Thymus (tissue), 11 donors: ENCODE measurements around the gene OR2A7. TPM values are rescaled to one million over a fixed set of nuclear protein-coding genes. Genes with fewer than 3 reads are reported as not detected.
"Not testable (repeated sequence)": the region's sequence is repeated elsewhere in the genome, so short reads cannot be mapped to it uniquely, and the experiment has no call there.

Experiments used
- DNase-seq, 9 donors: peaks; one replicate each; pipeline ENCODE4 v3.0.0-alpha.2; 2013; ENCODE audit warnings: low spot score in 9 of 9, low read depth in 6 of 9, missing footprints in 1 of 9
- H3K27ac ChIP-seq, 2 donors: one replicate each; pipeline ENCODE4 v1.5.1; 2013; ENCODE audit warnings: control low read depth in 1 of 2, low read depth in 1 of 2, low read length in 1 of 2, mild to moderate bottlenecking in 1 of 2, moderate library complexity in 1 of 2
- H3K27me3 ChIP-seq, 2 donors: one replicate each; pipeline ENCODE4 v1.5.1; 2013; ENCODE audit warnings: low read length in 1 of 2; ENCODE audit not compliant: control insufficient read depth in 2 of 2, insufficient read depth in 1 of 2
- H3K36me3 ChIP-seq, 2 donors: one replicate each; pipeline ENCODE4 v1.5.1; 2013; ENCODE audit warnings: low read length in 1 of 2, mild to moderate bottlenecking in 1 of 2, moderate library complexity in 1 of 2; ENCODE audit not compliant: control insufficient read depth in 2 of 2, insufficient read depth in 2 of 2
- H3K4me1 ChIP-seq, 2 donors: one replicate each; pipeline ENCODE4 v1.5.1; 2013; ENCODE audit warnings: low read length in 2 of 2; ENCODE audit not compliant: control insufficient read depth in 2 of 2, insufficient read depth in 2 of 2
- H3K4me3 ChIP-seq, 2 donors: one replicate each; pipeline ENCODE4 v1.5.1; 2013; ENCODE audit warnings: low read length in 2 of 2, control low read depth in 1 of 2, mild to moderate bottlenecking in 1 of 2
- H3K9me3 ChIP-seq, 2 donors: one replicate each; pipeline ENCODE4 v1.5.1; 2013; ENCODE audit warnings: low read length in 1 of 2, mild to moderate bottlenecking in 1 of 2; ENCODE audit not compliant: control insufficient read depth in 2 of 2, insufficient read depth in 1 of 2
- WGBS: extraction: QIAGEN DNeasy Blood & Tissue Kit; methylation state at CpG from one replicate; pipeline ENCODE4 v1.1.7; 2013; 5-methylcytosine and 5-hydroxymethylcytosine counted together
- polyA plus RNA-seq: library from polyadenylated mRNA; stranded (reverse); fragments of 200-250 nt; gene quantifications from one replicate; pipeline ENCODE4 v1.2.3, GENCODE V29; 2013
- total RNA-seq: library from RNA; stranded (reverse); fragments of 120-200 nt; gene quantifications from one replicate; pipeline ENCODE4 v1.2.4, GENCODE V29; 2013
- donor health status: healthy.

The OR2A7 gene
- total and polyA plus RNA-seq, 2 donors = 0.24 to 1.4 TPM

DNA sequence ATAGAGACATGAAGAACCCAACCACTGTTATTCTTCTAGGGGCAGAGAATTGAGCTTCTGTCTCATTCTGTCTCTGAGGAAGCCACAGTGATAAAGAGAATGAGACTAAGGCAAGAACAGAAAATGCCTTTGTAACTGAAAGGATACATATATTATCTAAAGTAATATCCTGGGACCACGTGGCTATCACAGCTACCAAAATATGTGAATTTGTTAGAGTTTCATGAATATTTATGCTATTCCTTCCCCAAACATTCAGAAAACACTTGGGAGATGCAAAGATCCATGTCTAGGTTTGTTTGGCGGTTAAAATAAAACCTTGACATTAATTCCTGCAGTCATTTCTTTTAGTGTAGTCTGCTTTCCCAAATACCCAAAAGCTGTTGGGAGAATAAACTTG lies 2.5 kb downstream of the OR2A7 start:
- no CpG with 5 or more reads among the region's 2 CpGs for WGBS
- H3K9me3 ChIP-seq, H3K27ac ChIP-seq, H3K27me3 ChIP-seq, H3K4me3 ChIP-seq, H3K36me3 ChIP-seq, DNase-seq, H3K4me1 ChIP-seq: not testable (repeated sequence)

DNA sequence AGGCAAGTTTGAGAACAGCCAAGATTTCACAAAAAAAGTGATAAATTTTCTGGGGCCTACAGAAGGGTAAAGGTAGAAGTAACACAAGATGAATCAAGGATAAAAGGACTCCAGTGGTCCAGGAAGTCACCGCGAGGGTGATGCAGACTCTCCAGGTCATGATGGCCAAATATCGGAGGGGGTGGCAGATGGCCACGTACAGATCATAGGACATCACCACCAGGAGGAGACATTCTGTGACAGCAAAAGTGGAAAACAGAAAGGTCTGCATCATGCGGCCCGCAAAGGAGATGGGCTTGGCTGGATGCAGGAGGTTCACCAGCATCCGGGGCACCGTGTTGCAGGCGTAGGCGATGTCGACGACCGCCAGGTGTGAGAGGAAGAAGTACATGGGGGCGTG lies 5.5 kb downstream of the OR2A7 start:
- WGBS = no CpG with 5 or more reads among the region's 14 CpGs
- H3K9me3 ChIP-seq, H3K4me3 ChIP-seq, H3K27ac ChIP-seq, H3K4me1 ChIP-seq, H3K36me3 ChIP-seq, H3K27me3 ChIP-seq, DNase-seq: not testable (repeated sequence)

DNA sequence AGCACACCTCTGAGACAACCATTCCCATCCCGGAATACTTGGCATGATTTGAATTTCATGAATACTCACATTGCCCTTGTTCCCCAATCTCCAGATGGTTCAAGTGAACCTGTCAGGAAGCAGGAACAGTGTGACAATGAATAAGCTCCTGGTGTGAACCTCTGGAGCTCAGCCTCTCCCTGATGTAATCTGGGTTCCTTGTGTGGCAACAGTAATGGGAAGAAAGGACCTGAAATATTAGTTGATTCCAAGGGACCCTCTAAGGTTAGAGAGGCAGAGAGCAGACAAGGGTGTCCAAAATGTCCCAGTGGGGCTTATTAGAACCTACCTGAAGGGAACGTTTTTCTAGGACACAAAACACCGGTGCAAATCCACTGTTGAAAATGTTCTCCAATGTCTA lies 8.5 kb downstream of the OR2A7 start:
- no peak overlapping the region for H3K4me3 ChIP-seq
- no peak overlapping the region for H3K27ac ChIP-seq
- 97% methylated on average over 3 of the region's 3 CpGs for WGBS
- no peaks in the 10 kb centered on the region for H3K4me1 ChIP-seq
- H3K36me3 ChIP-seq = no peaks in the 10 kb centered on the region
- H3K9me3 ChIP-seq = no peaks in the 10 kb centered on the region
- H3K27me3 ChIP-seq = no peaks in the 10 kb centered on the region
- DNase-seq = no peak

DNA sequence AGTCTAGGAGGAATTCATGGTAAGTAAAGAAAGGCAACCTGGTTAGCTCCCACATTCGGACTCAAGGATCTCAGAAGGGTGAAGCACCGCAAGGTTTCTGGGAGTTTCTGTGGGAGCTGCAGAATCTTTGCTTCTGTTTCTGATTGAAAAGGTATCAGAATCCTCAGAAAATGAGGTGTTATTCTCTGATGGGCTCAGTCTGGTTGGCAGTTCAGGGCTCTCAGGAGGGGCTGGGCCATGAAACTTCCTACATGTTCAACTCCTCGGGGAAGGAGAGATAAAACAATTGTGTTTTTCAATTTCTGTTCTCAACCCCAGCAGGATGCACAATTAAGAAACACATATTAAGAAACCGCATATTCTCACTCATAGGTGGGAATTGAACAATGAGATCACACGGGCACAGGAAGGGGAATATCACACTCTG lies 9.1 kb downstream of the OR2A7 start:
- Histone ChIP-seq H3K27me3 (no peaks in the 10 kb centered on the region), H3K36me3 (no peaks in the 10 kb centered on the region), H3K4me1 (no peaks in the 10 kb centered on the region), H3K27ac (no peak overlapping the region), H3K4me3 (no peak overlapping the region), H3K9me3 (no peaks in the 10 kb centered on the region)
- DNase-seq = no peak
- 92% methylated on average over 5 of the region's 5 CpGs for WGBS

DNA sequence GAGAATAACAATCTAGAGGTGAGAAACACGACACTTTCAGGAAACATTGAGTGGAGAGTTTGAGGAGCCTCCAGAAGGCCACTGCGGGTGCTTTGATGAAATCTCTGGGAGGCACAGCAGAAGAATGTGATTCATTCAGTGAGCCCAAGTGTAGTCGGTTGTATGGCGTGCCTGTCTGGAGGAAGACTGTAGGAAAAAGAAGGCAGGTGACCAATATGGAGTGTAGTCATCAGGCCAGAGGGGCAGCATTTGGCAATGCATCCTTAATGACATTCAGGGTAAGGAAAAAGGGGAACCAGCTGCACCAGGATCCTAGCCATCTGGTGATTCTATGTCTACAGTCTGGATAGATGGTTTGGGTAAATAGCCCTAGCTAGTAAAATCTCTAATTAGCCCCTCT lies 12.3 kb downstream of the OR2A7 start:
- not testable (repeated sequence) for H3K27ac ChIP-seq, H3K4me1 ChIP-seq, H3K4me3 ChIP-seq, DNase-seq, H3K27me3 ChIP-seq, H3K36me3 ChIP-seq, H3K9me3 ChIP-seq
- WGBS = no CpG with 5 or more reads among the region's 4 CpGs

DNA sequence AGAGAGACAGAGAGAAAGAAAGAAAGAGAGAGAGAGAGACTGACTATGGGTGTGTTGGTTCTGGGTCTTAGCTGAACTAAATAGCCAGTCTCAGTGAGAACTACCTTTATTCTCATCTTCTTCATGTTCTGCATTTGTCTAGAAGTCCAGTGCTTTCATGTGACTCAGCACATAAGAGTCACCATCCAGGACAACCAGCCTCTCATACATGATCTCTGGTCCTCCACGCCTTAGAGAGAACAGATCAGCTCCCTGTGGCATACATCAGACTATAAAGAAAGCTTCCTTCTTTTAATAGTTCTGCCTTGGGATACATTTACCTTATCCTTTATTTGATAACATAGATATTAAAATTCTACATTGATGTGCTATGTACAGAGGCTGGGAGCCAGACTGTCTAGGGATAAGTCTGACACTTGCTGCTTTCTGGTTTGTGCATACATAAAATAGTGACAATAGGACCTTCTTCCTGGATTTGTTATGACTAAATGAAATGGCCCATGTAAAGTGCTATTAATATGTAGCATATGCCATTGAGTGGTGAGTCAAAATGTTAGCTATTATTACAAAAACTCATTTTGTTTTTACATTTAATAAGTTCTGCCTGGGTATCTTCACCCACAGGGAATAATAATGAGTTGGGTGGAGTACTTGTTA lies 16.8 kb downstream of the OR2A7 start:
- H3K27ac ChIP-seq, H3K4me1 ChIP-seq, H3K4me3 ChIP-seq, H3K27me3 ChIP-seq, H3K9me3 ChIP-seq, H3K36me3 ChIP-seq, DNase-seq: not testable (repeated sequence)
- WGBS = no CpG with 5 or more reads among the region's 1 CpG

DNA sequence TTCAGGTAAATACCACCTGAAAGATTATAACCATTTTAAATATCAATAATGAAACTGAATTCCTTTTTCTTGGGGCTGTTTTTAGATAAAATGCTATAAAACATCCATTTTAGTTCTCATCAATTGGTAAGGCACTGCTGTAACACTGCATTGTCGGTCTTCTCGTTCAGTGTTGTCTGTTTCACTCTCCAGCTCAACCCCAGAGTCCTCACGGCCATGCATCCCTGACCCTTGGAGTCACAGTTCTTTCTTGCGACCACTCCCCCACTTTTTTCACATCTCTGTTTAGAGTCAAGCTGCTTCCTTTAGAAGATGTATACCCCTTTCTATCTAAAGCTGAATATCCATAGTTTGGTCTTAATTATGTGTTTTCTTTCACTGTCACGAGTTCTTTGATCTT lies 17.6 kb downstream of the OR2A7 start:
- no CpG with 5 or more reads among the region's 5 CpGs for WGBS
- not testable (repeated sequence) for H3K9me3 ChIP-seq, H3K27ac ChIP-seq, H3K36me3 ChIP-seq, H3K4me1 ChIP-seq, H3K27me3 ChIP-seq, DNase-seq, H3K4me3 ChIP-seq

DNA sequence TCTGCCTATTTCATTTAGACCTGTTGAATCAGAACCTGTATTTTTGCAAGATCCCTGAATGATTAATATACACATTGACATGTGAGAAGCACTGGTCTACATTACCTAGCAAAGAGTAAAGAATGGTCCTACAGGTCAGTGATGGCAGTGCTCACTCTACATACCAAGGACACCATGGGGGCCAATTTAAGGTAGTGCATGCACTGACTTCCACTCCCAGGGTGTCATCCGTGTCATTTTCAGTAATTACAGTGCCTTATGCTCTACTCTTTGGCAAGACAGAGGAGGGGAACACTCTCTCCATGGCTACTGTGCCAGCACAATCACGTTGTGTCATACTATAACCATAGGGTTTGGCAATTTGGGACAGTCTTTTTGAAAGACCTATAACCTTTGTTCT lies 19.2 kb downstream of the OR2A7 start:
- H3K27me3 ChIP-seq, H3K4me3 ChIP-seq, H3K27ac ChIP-seq, DNase-seq, H3K36me3 ChIP-seq, H3K4me1 ChIP-seq, H3K9me3 ChIP-seq: not testable (repeated sequence)
- WGBS = no CpG with 5 or more reads among the region's 2 CpGs

DNA sequence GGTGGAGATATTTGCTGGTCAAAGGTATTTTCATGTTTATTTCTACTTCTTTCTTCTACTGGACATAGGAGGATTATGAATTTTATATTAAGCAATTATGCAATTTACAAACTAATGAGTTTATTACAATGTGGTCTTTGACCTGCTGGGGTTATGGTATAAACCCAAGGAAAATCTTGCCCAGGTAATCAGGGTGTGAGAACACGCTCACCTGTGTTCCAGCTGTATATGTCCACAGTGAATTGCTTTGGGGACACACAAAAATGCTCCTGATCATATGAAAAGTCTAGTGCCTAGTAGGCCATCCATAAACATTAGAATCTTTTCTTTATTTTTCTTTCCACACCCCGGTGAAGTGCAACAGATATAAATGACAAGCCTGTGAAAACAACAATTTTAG lies 25.2 kb downstream of the OR2A7 start, which contains the start of gene OR2A42:
Gene OR2A42 (minus strand): TSS at position 241 of the 400 bp plus-strand sequence. CDS start 6,762 bp downstream, outside the sequence.
- H3K27me3 ChIP-seq, H3K9me3 ChIP-seq: not testable (repeated sequence)

More for the DNA sequence above, 25.2 kb downstream of the OR2A7 start, which contains the start of gene OR2A42:
- WGBS = 100% methylated on average over 1 of the region's 2 CpGs
- H3K36me3 ChIP-seq, H3K4me3 ChIP-seq, H3K4me1 ChIP-seq, H3K27ac ChIP-seq, DNase-seq: not testable (repeated sequence)
